SH-SY5Y (cell line): Measurements from ENCODE around the gene RHBDD2.

Source experiments
- GATA2 ChIP-seq: IDR thresholded peaks from 2 replicates; pipeline ENCODE4 v1.6.1; 2011; ENCODE audit warnings: mild to moderate bottlenecking, low read depth, low read length
- GATA3 ChIP-seq: IDR thresholded peaks from 2 replicates; pipeline ENCODE4 v1.6.1; 2011; ENCODE audit warnings: low read depth, mild to moderate bottlenecking, low read length, moderate library complexity

DNA sequence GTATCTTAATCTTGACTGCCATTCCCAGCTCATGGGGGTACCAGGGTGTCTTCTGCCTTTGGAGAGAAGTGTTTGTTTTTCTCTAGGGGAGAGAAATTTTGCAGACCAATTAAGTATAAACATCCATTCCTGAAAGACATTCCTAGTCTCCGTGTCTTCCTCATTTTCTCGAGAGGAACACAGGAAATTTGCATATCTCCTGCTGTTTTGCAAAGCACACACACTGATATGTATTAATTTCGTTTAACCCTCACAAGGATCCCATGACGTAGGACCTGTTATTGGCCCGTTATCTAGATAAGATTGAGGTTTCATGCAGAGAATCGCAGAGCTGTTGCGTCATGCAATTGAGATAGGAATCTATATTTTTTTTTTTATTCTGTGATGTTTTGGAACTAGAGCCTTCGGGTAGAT, 944 bp downstream of the RHBDD2 start:
- TF ChIP-seq GATA3 (no peak), GATA2 (peak; percentile 91)
